ENCODE data around the gene CETN1. TPM values are rescaled to one million over a fixed set of nuclear protein-coding genes. Genes with fewer than 3 reads are reported as not detected.

The CETN1 gene
- total RNA-seq (2014; rRNA removed; shearing (Covaris generic); ENCODE audit: low replicate concordance), result not detected in 2 replicates

DNA sequence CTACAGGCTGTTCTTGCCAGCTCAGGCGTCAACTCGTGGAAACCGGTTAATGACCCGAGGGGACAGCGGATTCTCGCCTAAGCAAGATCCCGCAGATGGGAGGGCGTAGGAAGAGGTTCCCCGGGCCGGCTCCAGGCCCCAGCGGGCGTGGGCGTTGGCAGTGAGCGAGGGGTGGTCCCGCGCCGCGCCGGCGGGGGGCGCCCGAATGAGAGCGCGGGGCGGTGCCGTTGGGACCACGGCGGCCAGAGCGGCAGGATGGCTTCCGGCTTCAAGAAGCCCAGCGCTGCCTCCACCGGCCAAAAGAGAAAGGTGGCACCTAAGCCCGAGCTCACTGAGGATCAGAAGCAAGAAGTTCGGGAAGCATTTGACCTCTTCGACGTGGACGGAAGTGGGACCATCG, at the start of gene CETN1:
TSS of gene CETN1 (plus strand) at position 227 of the 400 bp plus-strand sequence. CDS start at position 256, 29 bp downstream.
- H3K36me3 ChIP-seq (ENCODE audit: insufficient read depth, low read length), result no peaks in the 10 kb centered on the region
- H3K9ac ChIP-seq (ENCODE audit: low read length), result no peak within 1 kb of the TSS
- H2AFZ ChIP-seq (ENCODE audit: low read length), result no peak within 1 kb of the TSS
- H3K4me3 ChIP-seq (ENCODE audit: low read length), result no peak within 1 kb of the TSS
- DNase-seq, result no peak
- no peaks in the 10 kb centered on the region for H3K9me3 ChIP-seq (ENCODE audit: low read length)
- H3K4me2 ChIP-seq (ENCODE audit: low read depth, low read length, poor library complexity, severe bottlenecking), result no peak within 1 kb of the TSS
- H3K79me2 ChIP-seq (ENCODE audit: low read length), result no peaks in the 10 kb centered on the region
- no peaks in the 10 kb centered on the region for H4K20me1 ChIP-seq (ENCODE audit: insufficient read depth, low read depth, low read length)
- H3K27me3 ChIP-seq (ENCODE audit: low read length), result no peaks in the 10 kb centered on the region
- H3K9me2 ChIP-seq (replicated peaks; ENCODE audit: insufficient read depth, low read length), result no peaks in the 10 kb centered on the region
- no peak within 1 kb of the TSS for H3K27ac ChIP-seq (ENCODE audit: low read length)
- no peaks in the 10 kb centered on the region for H3K4me1 ChIP-seq (ENCODE audit: low read length)

DNA sequence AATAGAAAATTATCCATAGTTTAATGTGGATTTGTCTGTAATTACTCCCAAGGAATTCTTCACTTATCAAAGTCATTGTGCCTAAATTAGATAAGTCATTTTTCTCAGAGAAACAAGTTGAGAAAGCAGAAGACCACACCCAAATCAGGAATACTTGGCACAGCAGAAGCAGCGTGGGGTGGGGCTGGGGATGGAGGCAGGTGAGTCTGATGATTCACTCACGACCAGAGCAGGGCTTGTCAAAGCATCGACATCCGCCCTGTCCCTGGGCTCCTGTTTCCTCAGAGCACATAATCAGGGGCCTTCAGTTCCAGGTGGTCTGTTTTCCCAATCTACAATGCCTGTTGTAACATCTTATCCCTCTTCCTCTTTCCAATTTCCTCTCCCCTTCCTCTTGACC, 48.2 kb upstream of the CETN1 start:
- Histone ChIP-seq H2AFZ (ENCODE audit: low read length) (no peak overlapping the region), H3K79me2 (ENCODE audit: low read length) (no peaks in the 10 kb centered on the region), H3K4me3 (ENCODE audit: low read length) (no peak overlapping the region), H4K20me1 (ENCODE audit: insufficient read depth, low read depth, low read length) (no peaks in the 10 kb centered on the region), H3K36me3 (ENCODE audit: insufficient read depth, low read length) (no peaks in the 10 kb centered on the region), H3K27ac (ENCODE audit: low read length) (no peak overlapping the region), H3K4me2 (ENCODE audit: low read depth, low read length, poor library complexity, severe bottlenecking) (no peak overlapping the region), H3K27me3 (ENCODE audit: low read length) (no peaks in the 10 kb centered on the region), H3K9ac (ENCODE audit: low read length) (no peak overlapping the region), H3K4me1 (ENCODE audit: low read length) (no peaks in the 10 kb centered on the region), H3K9me3 (ENCODE audit: low read length) (no peaks in the 10 kb centered on the region), H3K9me2 (replicated peaks; ENCODE audit: insufficient read depth, low read length) (no peaks in the 10 kb centered on the region)
- DNase-seq, result no peak

GRCh38 chr18:532632-533031, 47.5 kb upstream of the CETN1 start:
- Histone ChIP-seq H3K27ac (ENCODE audit: low read length) (no peak overlapping the region), H3K4me3 (ENCODE audit: low read length) (no peak overlapping the region), H3K9me3 (ENCODE audit: low read length) (no peaks in the 10 kb centered on the region)

DNA sequence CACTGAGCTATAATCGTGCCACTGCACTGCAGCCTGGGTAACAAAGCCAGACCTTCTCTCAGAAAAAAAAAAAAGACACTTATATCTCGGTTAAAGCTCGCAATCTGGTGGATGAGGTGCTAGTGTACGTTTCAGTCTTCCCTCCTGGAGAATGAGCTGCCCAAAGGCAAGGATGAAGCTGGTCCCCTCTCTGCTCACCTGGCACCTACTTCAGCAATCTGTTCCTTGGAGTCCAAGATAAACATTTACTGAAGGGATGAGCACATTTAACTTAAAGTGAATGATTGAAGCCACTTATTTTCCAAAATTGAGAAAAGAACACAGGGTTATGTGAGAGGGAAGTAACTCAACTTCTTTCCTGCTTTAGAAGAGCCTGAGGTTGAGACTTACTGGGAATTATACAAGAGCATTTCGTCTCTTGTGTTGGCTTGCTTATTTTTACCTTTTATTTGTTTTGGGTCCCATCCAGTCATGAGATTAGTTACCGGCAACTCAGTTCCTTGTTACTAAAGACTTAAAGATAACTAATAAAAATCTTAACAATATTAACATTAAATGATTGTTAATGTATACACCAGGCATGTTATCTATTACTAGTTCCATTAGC, 46.1 kb upstream of the CETN1 start:
- Histone ChIP-seq H3K27ac (ENCODE audit: low read length) (no peak overlapping the region), H4K20me1 (ENCODE audit: insufficient read depth, low read depth, low read length) (no peaks in the 10 kb centered on the region)

More at GRCh38 chr18:532632-533031, 47.5 kb upstream of the CETN1 start:
- Histone ChIP-seq H3K36me3 (ENCODE audit: insufficient read depth, low read length) (no peaks in the 10 kb centered on the region), H2AFZ (ENCODE audit: low read length) (no peak overlapping the region), H3K9ac (ENCODE audit: low read length) (no peak overlapping the region), H3K79me2 (ENCODE audit: low read length) (no peaks in the 10 kb centered on the region), H3K27me3 (ENCODE audit: low read length) (no peaks in the 10 kb centered on the region), H3K9me2 (replicated peaks; ENCODE audit: insufficient read depth, low read length) (no peaks in the 10 kb centered on the region), H3K4me2 (ENCODE audit: low read depth, low read length, poor library complexity, severe bottlenecking) (no peak overlapping the region), H4K20me1 (ENCODE audit: insufficient read depth, low read depth, low read length) (no peaks in the 10 kb centered on the region), H3K4me1 (ENCODE audit: low read length) (no peaks in the 10 kb centered on the region)
- no peak for DNase-seq

GRCh38 chr18:543447-544078, 36.6 kb upstream of the CETN1 start:
- Histone ChIP-seq H3K79me2 (ENCODE audit: low read length) (no peaks in the 10 kb centered on the region), H3K27me3 (ENCODE audit: low read length) (no peaks in the 10 kb centered on the region), H3K9ac (ENCODE audit: low read length) (no peak overlapping the region), H3K4me3 (ENCODE audit: low read length) (no peak overlapping the region), H4K20me1 (ENCODE audit: insufficient read depth, low read depth, low read length) (no peaks in the 10 kb centered on the region), H3K4me2 (ENCODE audit: low read depth, low read length, poor library complexity, severe bottlenecking) (no peak overlapping the region), H3K9me3 (ENCODE audit: low read length) (no peaks in the 10 kb centered on the region), H3K27ac (ENCODE audit: low read length) (no peak overlapping the region), H3K9me2 (replicated peaks; ENCODE audit: insufficient read depth, low read length) (no peaks in the 10 kb centered on the region), H3K4me1 (ENCODE audit: low read length) (no peaks in the 10 kb centered on the region), H3K36me3 (ENCODE audit: insufficient read depth, low read length) (no peaks in the 10 kb centered on the region), H2AFZ (ENCODE audit: low read length) (no peak overlapping the region)
- DNase-seq, result no peak

More for the DNA sequence above, 46.1 kb upstream of the CETN1 start:
- no peak overlapping the region for H3K4me2 ChIP-seq (ENCODE audit: low read depth, low read length, poor library complexity, severe bottlenecking)
- no peak for DNase-seq
- no peak overlapping the region for H2AFZ ChIP-seq (ENCODE audit: low read length)
- H3K4me1 ChIP-seq (ENCODE audit: low read length), result no peaks in the 10 kb centered on the region
- H3K4me3 ChIP-seq (ENCODE audit: low read length), result no peak overlapping the region
- no peaks in the 10 kb centered on the region for H3K9me3 ChIP-seq (ENCODE audit: low read length)
- no peaks in the 10 kb centered on the region for H3K79me2 ChIP-seq (ENCODE audit: low read length)
- no peaks in the 10 kb centered on the region for H3K27me3 ChIP-seq (ENCODE audit: low read length)
- no peaks in the 10 kb centered on the region for H3K36me3 ChIP-seq (ENCODE audit: insufficient read depth, low read length)
- H3K9me2 ChIP-seq (replicated peaks; ENCODE audit: insufficient read depth, low read length), result no peaks in the 10 kb centered on the region
- H3K9ac ChIP-seq (ENCODE audit: low read length), result no peak overlapping the region

DNA sequence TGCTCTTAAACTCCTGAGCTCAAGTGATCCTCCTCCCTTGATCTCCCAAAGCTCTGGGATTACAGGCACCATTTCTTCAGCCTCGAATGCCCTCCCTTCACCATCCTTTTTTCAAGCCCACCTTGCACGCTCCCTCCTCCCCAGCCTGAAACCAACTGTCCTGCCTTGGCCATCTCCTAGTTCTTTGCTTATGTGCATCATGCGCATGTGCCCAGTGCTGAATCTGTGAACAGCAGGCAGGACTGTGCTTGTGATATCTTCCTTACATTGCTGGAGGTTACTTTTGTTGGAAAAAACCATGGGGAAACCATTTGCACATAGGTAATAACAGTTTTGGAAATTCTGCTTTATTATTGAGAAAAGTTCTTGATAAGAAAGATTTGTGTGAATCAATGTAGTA, 30.2 kb upstream of the CETN1 start:
- no peaks in the 10 kb centered on the region for H3K9me3 ChIP-seq (ENCODE audit: low read length)
- H3K4me3 ChIP-seq (ENCODE audit: low read length), result no peak overlapping the region
- no peak for DNase-seq
- no peaks in the 10 kb centered on the region for H3K27me3 ChIP-seq (ENCODE audit: low read length)
- no peaks in the 10 kb centered on the region for H3K79me2 ChIP-seq (ENCODE audit: low read length)
- H3K4me1 ChIP-seq (ENCODE audit: low read length), result no peaks in the 10 kb centered on the region
- H3K4me2 ChIP-seq (ENCODE audit: low read depth, low read length, poor library complexity, severe bottlenecking), result no peak overlapping the region
- H4K20me1 ChIP-seq (ENCODE audit: insufficient read depth, low read depth, low read length), result no peaks in the 10 kb centered on the region
- no peak overlapping the region for H2AFZ ChIP-seq (ENCODE audit: low read length)
- no peak overlapping the region for H3K27ac ChIP-seq (ENCODE audit: low read length)
- H3K36me3 ChIP-seq (ENCODE audit: insufficient read depth, low read length), result no peaks in the 10 kb centered on the region
- H3K9me2 ChIP-seq (replicated peaks; ENCODE audit: insufficient read depth, low read length), result no peaks in the 10 kb centered on the region
- H3K9ac ChIP-seq (ENCODE audit: low read length), result no peak overlapping the region

DNA sequence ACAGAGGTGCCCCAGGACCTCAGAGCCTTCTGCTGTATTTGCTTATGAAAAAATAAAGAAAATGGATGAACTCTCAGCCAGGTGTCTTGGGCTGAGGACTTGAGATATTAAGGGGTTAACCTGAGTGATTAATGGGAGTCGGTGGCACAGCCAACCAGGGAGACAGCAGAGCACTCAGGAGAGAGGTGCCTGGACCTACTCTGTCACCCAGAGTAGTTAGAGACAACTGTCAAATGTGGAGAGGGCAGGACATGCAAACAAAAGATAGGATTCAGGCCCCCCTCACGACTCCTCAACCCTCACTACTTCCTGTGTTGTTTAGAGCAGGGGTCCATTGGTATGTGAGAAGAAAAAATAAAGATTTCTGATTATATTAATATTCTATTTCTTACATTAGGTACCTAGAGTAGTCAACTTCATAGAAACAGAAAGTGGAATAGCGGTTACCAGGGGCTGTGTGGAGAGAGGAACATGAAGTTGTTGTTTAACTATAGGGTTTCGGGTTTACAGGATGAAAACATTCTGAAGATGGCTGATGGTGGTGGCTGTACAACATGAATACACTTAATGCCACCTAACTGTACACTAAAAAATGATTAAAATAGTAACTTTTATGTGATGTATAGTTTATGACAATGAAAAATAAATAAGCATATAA, 28.6 kb upstream of the CETN1 start:
- no peaks in the 10 kb centered on the region for H3K4me1 ChIP-seq (ENCODE audit: low read length)
- H2AFZ ChIP-seq (ENCODE audit: low read length), result no peak overlapping the region
- no peak overlapping the region for H3K9ac ChIP-seq (ENCODE audit: low read length)
- no peak for DNase-seq
- H3K36me3 ChIP-seq (ENCODE audit: insufficient read depth, low read length), result no peaks in the 10 kb centered on the region
- H3K79me2 ChIP-seq (ENCODE audit: low read length), result no peaks in the 10 kb centered on the region
- H3K4me3 ChIP-seq (ENCODE audit: low read length), result no peak overlapping the region
- H3K27ac ChIP-seq (ENCODE audit: low read length), result no peak overlapping the region
- no peak overlapping the region for H3K4me2 ChIP-seq (ENCODE audit: low read depth, low read length, poor library complexity, severe bottlenecking)
- no peaks in the 10 kb centered on the region for H3K27me3 ChIP-seq (ENCODE audit: low read length)
- H3K9me3 ChIP-seq (ENCODE audit: low read length), result no peaks in the 10 kb centered on the region
- no peaks in the 10 kb centered on the region for H4K20me1 ChIP-seq (ENCODE audit: insufficient read depth, low read depth, low read length)
- no peaks in the 10 kb centered on the region for H3K9me2 ChIP-seq (replicated peaks; ENCODE audit: insufficient read depth, low read length)

- Histone ChIP-seq H3K9me2 (replicated peaks; ENCODE audit: insufficient read depth, low read length) (no peaks in the 10 kb centered on the region), H3K36me3 (ENCODE audit: insufficient read depth, low read length) (no peaks in the 10 kb centered on the region), H3K4me1 (ENCODE audit: low read length) (no peaks in the 10 kb centered on the region), H3K4me2 (ENCODE audit: low read depth, low read length, poor library complexity, severe bottlenecking) (no peak overlapping the region), H3K79me2 (ENCODE audit: low read length) (no peaks in the 10 kb centered on the region), H3K9me3 (ENCODE audit: low read length) (no peaks in the 10 kb centered on the region), H3K27me3 (ENCODE audit: low read length) (no peaks in the 10 kb centered on the region), H4K20me1 (ENCODE audit: insufficient read depth, low read depth, low read length) (no peaks in the 10 kb centered on the region), H3K4me3 (ENCODE audit: low read length) (no peak overlapping the region), H3K9ac (ENCODE audit: low read length) (no peak overlapping the region), H2AFZ (ENCODE audit: low read length) (no peak overlapping the region), H3K27ac (ENCODE audit: low read length) (no peak overlapping the region)
- DNase-seq, result no peak
Measured at GRCh38 chr18:555705-556457, 24.3 kb upstream of the CETN1 start.

Data from Karpas-422 (cell line).